Stomach (tissue), 4 donors: ENCODE data around the gene SSC5D.

ENCODE experiments used
- POLR2A ChIP-seq, 4 donors: fragments of 450-650 bp; IDR thresholded peaks; one replicate each; pipeline ENCODE4 v1.6.1; 2016; ENCODE audit warnings: antibody characterized with exemption in 4 of 4, control low read depth in 2 of 4, mild to moderate bottlenecking in 1 of 4, moderate library complexity in 1 of 4
- POLR2AphosphoS5 ChIP-seq, 3 donors: sonication (generic); formaldehyde crosslinking; IDR thresholded peaks; one replicate each; pipeline ENCODE4 v1.6.1; 2016; ENCODE audit warnings: antibody characterized with exemption in 3 of 3
- TF ChIP-seq, protein P1 (sequence below), 7 experiments: fragments of 450-650 bp in 4 of 7; fragments of 200-600 bp in 3 of 7; sonication (generic) in 3 of 7; IDR thresholded peaks; one replicate each; pipeline ENCODE4 v1.5.1; 2016 to 2019; ENCODE audit warnings: antibody characterized with exemption in 7 of 7, control low read depth in 2 of 7, mild to moderate bottlenecking in 1 of 7

GRCh38 chr19:55544776-55545439, 56.7 kb downstream of the SSC5D start:
- TF ChIP-seq POLR2A (IDR thresholded peaks at IDR 0.05) (no peak), POLR2AphosphoS5 (IDR thresholded peaks at IDR 0.05) (no peak)
- TF ChIP-seq, protein P1, sequence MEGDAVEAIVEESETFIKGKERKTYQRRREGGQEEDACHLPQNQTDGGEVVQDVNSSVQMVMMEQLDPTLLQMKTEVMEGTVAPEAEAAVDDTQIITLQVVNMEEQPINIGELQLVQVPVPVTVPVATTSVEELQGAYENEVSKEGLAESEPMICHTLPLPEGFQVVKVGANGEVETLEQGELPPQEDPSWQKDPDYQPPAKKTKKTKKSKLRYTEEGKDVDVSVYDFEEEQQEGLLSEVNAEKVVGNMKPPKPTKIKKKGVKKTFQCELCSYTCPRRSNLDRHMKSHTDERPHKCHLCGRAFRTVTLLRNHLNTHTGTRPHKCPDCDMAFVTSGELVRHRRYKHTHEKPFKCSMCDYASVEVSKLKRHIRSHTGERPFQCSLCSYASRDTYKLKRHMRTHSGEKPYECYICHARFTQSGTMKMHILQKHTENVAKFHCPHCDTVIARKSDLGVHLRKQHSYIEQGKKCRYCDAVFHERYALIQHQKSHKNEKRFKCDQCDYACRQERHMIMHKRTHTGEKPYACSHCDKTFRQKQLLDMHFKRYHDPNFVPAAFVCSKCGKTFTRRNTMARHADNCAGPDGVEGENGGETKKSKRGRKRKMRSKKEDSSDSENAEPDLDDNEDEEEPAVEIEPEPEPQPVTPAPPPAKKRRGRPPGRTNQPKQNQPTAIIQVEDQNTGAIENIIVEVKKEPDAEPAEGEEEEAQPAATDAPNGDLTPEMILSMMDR (IDR thresholded peaks at IDR 0.05), result no peak
